Germinal center (tissue), 1 donor: ENCODE measurements around the gene ENDOU.
A peak's percentile ranks its signal among the peaks of the same experiment; 100 is the strongest.
"Not testable (repeated sequence)": the region's sequence is repeated elsewhere in the genome, so short reads cannot be mapped to it uniquely, and the experiment has no call there.

Source experiments
- DNase-seq: peaks from one replicate; pipeline ENCODE4 v3.0.0; 2012; ENCODE audit warnings: mixed read lengths, low spot score

Gene ENDOU

GRCh38 chr12:47686645-47687240 is 38.5 kb downstream of the ENDOU start:
- DNase-seq: peak; percentile 30

GRCh38 chr12:47679785-47680184 is 45.5 kb downstream of the ENDOU start:
- no peak for DNase-seq

- DNase-seq: no peak
Observed at GRCh38 chr12:47672068-47672467, 53.2 kb downstream of the ENDOU start.

GRCh38 chr12:47667935-47668334 is 57.4 kb downstream of the ENDOU start:
- DNase-seq: not testable (repeated sequence)
